Measurements from ENCODE around the gene BAZ2B.

DNA sequence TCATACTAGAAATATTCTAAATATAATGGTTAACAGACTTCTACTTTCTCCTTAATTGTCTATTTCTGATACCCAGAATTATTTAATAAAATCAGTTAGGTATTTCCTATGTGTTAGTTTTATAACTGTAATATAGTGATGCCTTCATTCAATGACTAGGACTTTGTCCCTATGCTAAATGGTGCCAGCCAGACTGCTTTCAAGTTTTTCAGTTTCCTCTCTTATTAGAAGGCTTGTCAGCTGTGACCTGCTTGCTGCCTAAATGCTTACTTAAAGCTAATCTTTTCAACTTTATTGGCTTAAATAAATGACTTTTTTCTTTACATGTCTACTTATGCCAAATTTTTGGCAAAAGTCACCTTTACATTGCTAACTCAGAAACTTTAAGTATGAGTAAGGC is 30.7 kb downstream of the BAZ2B start:
- TF ChIP-seq, protein P1, sequence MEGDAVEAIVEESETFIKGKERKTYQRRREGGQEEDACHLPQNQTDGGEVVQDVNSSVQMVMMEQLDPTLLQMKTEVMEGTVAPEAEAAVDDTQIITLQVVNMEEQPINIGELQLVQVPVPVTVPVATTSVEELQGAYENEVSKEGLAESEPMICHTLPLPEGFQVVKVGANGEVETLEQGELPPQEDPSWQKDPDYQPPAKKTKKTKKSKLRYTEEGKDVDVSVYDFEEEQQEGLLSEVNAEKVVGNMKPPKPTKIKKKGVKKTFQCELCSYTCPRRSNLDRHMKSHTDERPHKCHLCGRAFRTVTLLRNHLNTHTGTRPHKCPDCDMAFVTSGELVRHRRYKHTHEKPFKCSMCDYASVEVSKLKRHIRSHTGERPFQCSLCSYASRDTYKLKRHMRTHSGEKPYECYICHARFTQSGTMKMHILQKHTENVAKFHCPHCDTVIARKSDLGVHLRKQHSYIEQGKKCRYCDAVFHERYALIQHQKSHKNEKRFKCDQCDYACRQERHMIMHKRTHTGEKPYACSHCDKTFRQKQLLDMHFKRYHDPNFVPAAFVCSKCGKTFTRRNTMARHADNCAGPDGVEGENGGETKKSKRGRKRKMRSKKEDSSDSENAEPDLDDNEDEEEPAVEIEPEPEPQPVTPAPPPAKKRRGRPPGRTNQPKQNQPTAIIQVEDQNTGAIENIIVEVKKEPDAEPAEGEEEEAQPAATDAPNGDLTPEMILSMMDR (IDR thresholded peaks at IDR 0.05): no peak
- no peak for TF ChIP-seq POLR2A (IDR thresholded peaks at IDR 0.05)

Data from testis (tissue), 2 donors.